Fibroblast of lung (primary cell): ENCODE measurements around the gene PHC2.

Experiments used
- EZH2 ChIP-seq: IDR thresholded peaks from 2 replicates; pipeline ENCODE4 v1.5.1; 2012; ENCODE audit warnings: low read length, control low read depth, mild to moderate bottlenecking; ENCODE audit errors: missing control alignments
- TF ChIP-seq, protein P1 (sequence below), 2 donors: IDR thresholded peaks in 1 of 2; conservative IDR thresholded peaks in 1 of 2; 1 replicate in 1 of 2; 2 replicates in 1 of 2; pipeline ENCODE4 v1.5.1; 2011 to 2012; ENCODE audit warnings: low read length in 2 of 2, control low read depth in 1 of 2, inconsistent platforms in 1 of 2, low read depth in 1 of 2, mild to moderate bottlenecking in 1 of 2

GRCh38 chr1:33320619-33321165 lies 110.2 kb downstream of the PHC2 start, which contains the start of gene A3GALT2:
- TF ChIP-seq, protein P1, sequence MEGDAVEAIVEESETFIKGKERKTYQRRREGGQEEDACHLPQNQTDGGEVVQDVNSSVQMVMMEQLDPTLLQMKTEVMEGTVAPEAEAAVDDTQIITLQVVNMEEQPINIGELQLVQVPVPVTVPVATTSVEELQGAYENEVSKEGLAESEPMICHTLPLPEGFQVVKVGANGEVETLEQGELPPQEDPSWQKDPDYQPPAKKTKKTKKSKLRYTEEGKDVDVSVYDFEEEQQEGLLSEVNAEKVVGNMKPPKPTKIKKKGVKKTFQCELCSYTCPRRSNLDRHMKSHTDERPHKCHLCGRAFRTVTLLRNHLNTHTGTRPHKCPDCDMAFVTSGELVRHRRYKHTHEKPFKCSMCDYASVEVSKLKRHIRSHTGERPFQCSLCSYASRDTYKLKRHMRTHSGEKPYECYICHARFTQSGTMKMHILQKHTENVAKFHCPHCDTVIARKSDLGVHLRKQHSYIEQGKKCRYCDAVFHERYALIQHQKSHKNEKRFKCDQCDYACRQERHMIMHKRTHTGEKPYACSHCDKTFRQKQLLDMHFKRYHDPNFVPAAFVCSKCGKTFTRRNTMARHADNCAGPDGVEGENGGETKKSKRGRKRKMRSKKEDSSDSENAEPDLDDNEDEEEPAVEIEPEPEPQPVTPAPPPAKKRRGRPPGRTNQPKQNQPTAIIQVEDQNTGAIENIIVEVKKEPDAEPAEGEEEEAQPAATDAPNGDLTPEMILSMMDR (conservative IDR thresholded peaks at IDR 0.05 in 1 of 2, IDR thresholded peaks at IDR 0.05 in 1 of 2; ENCODE audit: low read depth in 1 of 2, low read length in 2 of 2): no peak
- no peak for TF ChIP-seq EZH2
